HG02571 (cell line): ENCODE results near the gene PIN1.

Experiments
- ATAC-seq: cut with Tn5 transposase; IDR thresholded peaks from one replicate; pipeline ENCODE4 v1.9.1; 2021; ENCODE audit warnings: mild to moderate bottlenecking, moderate library complexity; ENCODE audit not compliant: unreplicated experiment

PIN1 gene

GRCh38 chr19:9883231-9883758 is 48.2 kb downstream of the PIN1 start:
- no peak for ATAC-seq

DNA sequence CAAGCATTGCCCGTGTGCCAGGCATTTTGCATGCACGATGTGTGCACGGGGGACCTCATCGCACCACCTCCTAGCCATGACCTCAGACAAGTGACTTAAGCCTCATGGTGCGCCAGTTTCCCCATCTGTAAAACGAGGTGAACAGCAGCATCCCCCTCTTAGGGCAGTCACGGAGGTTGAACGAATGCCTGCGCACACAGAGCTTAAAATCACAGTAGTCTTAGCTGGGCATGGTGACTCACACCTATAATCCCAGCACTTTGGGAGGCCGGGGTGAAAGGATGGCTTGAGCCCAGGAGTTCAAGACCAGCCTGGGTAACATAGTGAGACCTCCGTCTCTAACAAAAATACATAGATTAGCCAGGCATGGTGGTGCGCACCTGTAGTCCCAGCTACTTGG is 48.6 kb downstream of the PIN1 start:
- ATAC-seq = no peak

DNA sequence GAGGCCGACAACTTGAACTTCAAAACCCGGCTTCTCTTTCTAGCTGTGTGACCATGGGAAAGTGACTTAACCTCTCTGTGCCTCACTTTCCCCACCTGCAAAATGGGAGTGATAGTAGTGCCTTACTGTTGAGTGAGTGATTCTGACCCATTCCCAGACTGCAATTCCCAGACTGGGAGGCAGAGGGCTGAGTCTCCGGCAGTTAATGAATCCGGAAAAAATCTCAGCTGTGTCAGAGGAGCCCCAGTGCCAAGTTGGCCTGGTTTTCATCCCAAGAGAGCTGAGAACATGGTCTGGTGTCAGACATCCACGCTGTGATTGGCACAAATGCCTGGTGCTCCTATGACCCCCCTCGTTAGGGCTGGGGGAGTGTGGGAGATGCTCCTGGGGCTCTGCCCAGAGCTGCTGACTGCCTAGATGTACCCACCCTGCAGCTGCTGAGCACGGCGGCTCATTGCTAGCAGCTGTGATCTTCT is 50.0 kb downstream of the PIN1 start:
- ATAC-seq = no peak

- no peak for ATAC-seq
Observed at GRCh38 chr19:9891609-9892373, 56.7 kb downstream of the PIN1 start.
